Panc1 (cell line): ENCODE results near the gene SGCA. TPM values are rescaled to one million over a fixed set of nuclear protein-coding genes. Genes with fewer than 3 reads are reported as not detected.

Experiments
- ATAC-seq: fragments of 200-7000 bp; cut with Tn5 transposase; 2 replicates; pipeline ENCODE4 v1.9.1; 2020; ENCODE audit warnings: mild to moderate bottlenecking, moderate library complexity
- BruUV-seq: library from RNA; stranded (reverse); fragments of 400-500 nt; replicated peaks from 2 replicates; lab custom pipeline; 2021; lab: Mats Ljungman, UMichigan
- CTCF ChIA-PET: fragments of 300-600 bp; sonication (Branson Sonifier 250); formaldehyde crosslinking; loops from one replicate; lab custom pipeline; 2022; ENCODE audit warnings: antibody characterized with exemption; lab: Charles Lee
- POLR2A ChIA-PET: fragments of 300-600 bp; sonication (Branson Sonifier 250); formaldehyde crosslinking; loops from one replicate; lab custom pipeline; 2022; ENCODE audit warnings: antibody characterized with exemption; lab: Charles Lee
- DNase-seq: peaks from one replicate; pipeline ENCODE4 v3.0.0-alpha.2; 2010; ENCODE audit warnings: low read depth, low spot score
- H3K27ac ChIP-seq: 2 replicates; pipeline ENCODE4 v1.5.1; 2011; ENCODE audit warnings: mild to moderate bottlenecking, low read length, inconsistent platforms
- H3K27me3 ChIP-seq: fragments of 200-500 bp; sonication (Bioruptor generic); 2 replicates; pipeline ENCODE4 v1.6.0; 2014; ENCODE audit warnings: low read length, inconsistent platforms; ENCODE audit not compliant: control insufficient read depth, insufficient read depth
- H3K36me3 ChIP-seq: fragments of 200-500 bp; sonication (Bioruptor generic); 2 replicates; pipeline ENCODE4 v1.5.1; 2014; ENCODE audit warnings: inconsistent platforms, mild to moderate bottlenecking, low read length, moderate library complexity; ENCODE audit not compliant: control insufficient read depth, insufficient read depth
- H3K4me1 ChIP-seq: 2 replicates; pipeline ENCODE4 v1.5.1; 2011; ENCODE audit warnings: inconsistent platforms, mild to moderate bottlenecking, low read length, moderate library complexity; ENCODE audit not compliant: control insufficient read depth, insufficient read depth
- H3K4me3 ChIP-seq, 2 experiments: 2 replicates each; pipeline ENCODE4 v1.5.1; 2011 to 2012; ENCODE audit warnings: low read depth in 2 of 2, low read length in 2 of 2, mild to moderate bottlenecking in 2 of 2, inconsistent platforms in 1 of 2, moderate library complexity in 1 of 2
- H3K9me3 ChIP-seq: fragments of 200-500 bp; sonication (Bioruptor generic); 2 replicates; pipeline ENCODE4 v1.5.1; 2014; ENCODE audit warnings: low read depth, mild to moderate bottlenecking, inconsistent platforms, low read length, moderate library complexity; ENCODE audit not compliant: control insufficient read depth, insufficient read depth
- CTCF ChIP-seq: fragments of 450-650 bp; IDR thresholded peaks from 2 replicates; pipeline ENCODE4 v1.5.1; 2017; ENCODE audit warnings: mild to moderate bottlenecking
- POLR2AphosphoS5 ChIP-seq: IDR thresholded peaks from 2 replicates; pipeline ENCODE4 v1.6.1; 2012; ENCODE audit warnings: mild to moderate bottlenecking, low read depth, low read length, moderate library complexity
- REST ChIP-seq, 2 experiments: IDR thresholded peaks; 2 replicates each; pipeline ENCODE4 v1.6.1; 2011 to 2012; ENCODE audit warnings: low read depth in 2 of 2, control low read depth in 1 of 2, low read length in 1 of 2, mild to moderate bottlenecking in 1 of 2, moderate library complexity in 1 of 2; ENCODE audit not compliant: insufficient read depth in 1 of 2
- SIN3A ChIP-seq: IDR thresholded peaks from 2 replicates; pipeline ENCODE4 v1.6.1; 2012; ENCODE audit warnings: low read depth, mild to moderate bottlenecking, low read length, moderate library complexity, borderline replicate concordance; ENCODE audit not compliant: insufficient read depth
- TCF7L2 ChIP-seq: IDR thresholded peaks from 2 replicates; pipeline ENCODE4 v1.6.1; 2011; ENCODE audit warnings: mild to moderate bottlenecking, low read depth, low read length, inconsistent platforms
- in situ Hi-C: cut with HindIII; loops from 2 replicates; pipeline ENCODE4 v1.10.0; 2016; ENCODE audit warnings: low sequenced_read_pairs, low pct_unique_long_range_greater_than_20kb
- intact Hi-C: fragments of 100-400 bp; cut with micrococcal nuclease; formaldehyde crosslinking; loops from one replicate; pipeline ENCODE4 v1.10.0; 2022; ENCODE audit not compliant: unreplicated experiment
- total RNA-seq: library from RNA; stranded (reverse); gene quantifications from one replicate; pipeline ENCODE4 v1.2.1, GENCODE V29; 2021; ENCODE audit not compliant: unreplicated experiment

The SGCA gene
- total RNA-seq, 1 experiment from 2014 or later: not detected

GRCh38 chr17:50147841-50148225 lies 18.0 kb upstream of the SGCA start:
- Histone ChIP-seq H3K4me3 (peak overlapping the region; percentile 70 to 97), H3K27me3 (no peaks in the 10 kb centered on the region), H3K27ac (peak overlapping the region; percentile 79), H3K4me1 (peaks cover 37% of the 10 kb centered on the region), H3K9me3 (no peaks in the 10 kb centered on the region), H3K36me3 (peaks cover 21% of the 10 kb centered on the region; the same call in 1 of the 2 replicates)
- ATAC-seq (no peak), DNase-seq (no peak)
- ChIA-PET POLR2A (no interaction called here), CTCF (interaction anchor here (0.9 kb wide), 1 partner anchor 14 kb away, joined by 3 read pairs; no protein-coding TSS in a partner anchor)
- BruUV-seq: no TSS peak
- intact Hi-C loops (no loop called here), in situ Hi-C loops (no loop called here)
- TF ChIP-seq CTCF: no peak
- no peak for TF ChIP-seq TCF7L2
- no peak for TF ChIP-seq REST (IDR thresholded peaks at IDR 0.05; ENCODE audit: insufficient read depth in 1 of 2, low read depth in 2 of 2, low read length in 1 of 2)
- TF ChIP-seq SIN3A: no peak
- TF ChIP-seq POLR2AphosphoS5: no peak

GRCh38 chr17:50148226-50149090 lies 17.3 kb upstream of the SGCA start:
- Histone ChIP-seq H3K4me3 (peak overlapping the region; percentile 70 to 97), H3K36me3 (peaks cover 21% of the 10 kb centered on the region; the same call in 1 of the 2 replicates), H3K9me3 (no peaks in the 10 kb centered on the region), H3K27me3 (no peaks in the 10 kb centered on the region), H3K4me1 (peaks cover 44% of the 10 kb centered on the region), H3K27ac (peak overlapping the region; percentile 76)
- ATAC-seq: peak; percentile 18
- DNase-seq: no peak
- intact Hi-C loops: no loop called here
- no TSS peak for BruUV-seq
- POLR2A ChIA-PET: no interaction called here
- CTCF ChIA-PET: interaction anchor here (0.9 kb wide), 1 partner anchor 14 kb away, joined by 3 read pairs; no protein-coding TSS in a partner anchor
- in situ Hi-C loops: no loop called here
- TF ChIP-seq CTCF (no peak; the same call in 1 of the 2 replicates), REST (IDR thresholded peaks at IDR 0.05; ENCODE audit: insufficient read depth in 1 of 2, low read depth in 2 of 2, low read length in 1 of 2) (no peak), TCF7L2 (no peak), POLR2AphosphoS5 (no peak; the same call in 1 of the 2 replicates), SIN3A (peak; percentile 94; the same call in 1 of the 2 replicates)
